Daoy (cell line): Measurements from ENCODE around the gene HUWE1. TPM values are rescaled to one million over a fixed set of nuclear protein-coding genes. Genes with fewer than 3 reads are reported as not detected.
"Not testable (repeated sequence)": the region's sequence is repeated elsewhere in the genome, so short reads cannot be mapped to it uniquely, and the experiment has no call there.

Source experiments
- DNase-seq: peaks from one replicate; pipeline ENCODE4 v3.0.0-alpha.2; 2015; ENCODE audit warnings: low read depth
- total RNA-seq: library from RNA; depleted of rRNA; stranded (reverse); fragments of >200 nt; shearing (Covaris generic); gene quantifications from 2 replicates; pipeline ENCODE4 v1.2.3, GENCODE V29; 2014

HUWE1 gene
- total RNA-seq, 1 experiment from 2014 or later, result 54.1 TPM

DNA sequence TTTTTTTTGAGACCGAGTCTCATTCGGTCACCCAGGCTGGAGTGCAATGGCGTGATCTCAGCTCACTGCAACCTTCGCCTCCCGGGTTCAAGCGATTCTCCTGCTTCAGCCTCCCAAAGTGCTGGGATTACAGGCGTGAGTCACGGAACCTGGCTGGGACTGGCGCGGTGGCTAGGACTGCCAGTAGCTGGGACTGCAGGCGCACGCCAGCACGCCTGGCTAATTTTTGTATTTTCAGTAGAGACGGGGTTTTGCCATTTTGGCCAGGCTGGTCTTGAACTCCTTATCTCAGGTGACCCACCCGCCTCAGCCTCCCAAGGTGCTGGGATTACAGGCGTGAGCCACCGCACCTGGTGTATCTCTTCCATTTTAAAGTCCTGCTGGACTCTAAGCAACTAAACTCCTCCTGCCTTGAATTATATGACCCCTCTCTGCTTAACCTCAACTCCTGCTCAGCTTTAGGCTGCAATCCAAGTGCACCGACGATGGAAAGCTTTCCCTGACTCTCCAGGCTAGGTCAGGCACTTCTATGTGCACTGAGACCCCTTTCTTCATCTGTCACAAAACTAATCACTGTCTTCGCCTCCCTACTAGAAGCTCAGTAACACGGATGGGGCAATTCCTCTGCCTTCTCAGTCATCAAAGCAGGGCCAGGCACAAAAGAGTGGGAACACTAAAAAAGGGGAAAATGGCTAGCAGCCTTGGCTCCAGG lies 155.1 kb downstream of the HUWE1 start:
- DNase-seq, result not testable (repeated sequence)

DNA sequence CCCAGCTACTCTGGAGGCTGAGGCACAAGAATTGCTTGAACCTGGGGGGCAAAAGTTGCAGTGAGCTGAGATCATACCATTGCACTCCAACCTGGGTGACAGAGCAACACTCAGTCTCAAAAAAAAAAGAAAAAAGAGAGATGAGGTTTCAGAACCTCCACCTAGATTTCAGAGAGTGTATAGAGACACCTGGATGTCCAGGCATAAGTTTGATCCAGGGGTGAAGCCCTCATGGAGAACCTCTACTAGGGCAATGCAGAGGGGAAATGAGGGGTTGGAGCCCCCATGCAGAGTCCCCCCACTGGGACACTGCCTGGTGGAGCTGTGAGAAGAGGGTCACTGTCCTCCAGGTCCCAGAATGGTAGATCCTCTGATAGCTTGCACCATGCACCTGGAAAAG lies 159.5 kb downstream of the HUWE1 start:
- no peak for DNase-seq

DNA sequence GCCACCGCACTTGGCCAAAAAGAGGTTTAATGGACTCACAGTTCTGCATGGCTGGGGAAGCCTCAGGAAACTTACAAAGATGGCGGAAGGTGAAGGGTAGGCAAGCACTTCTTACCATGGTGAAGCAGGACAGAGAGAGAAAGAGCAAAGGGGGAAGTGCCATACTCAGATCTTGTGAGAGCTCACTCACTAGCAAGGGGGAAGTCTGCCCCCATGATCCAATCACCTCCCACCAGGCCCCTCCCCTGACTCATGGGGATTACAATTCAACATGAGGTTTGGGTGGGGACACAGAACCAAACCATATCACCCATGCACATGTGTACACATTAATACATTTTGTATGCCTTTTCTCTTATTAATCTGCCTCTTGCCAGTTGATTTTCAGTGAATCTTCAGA lies 175.2 kb downstream of the HUWE1 start:
- no peak for DNase-seq

DNA sequence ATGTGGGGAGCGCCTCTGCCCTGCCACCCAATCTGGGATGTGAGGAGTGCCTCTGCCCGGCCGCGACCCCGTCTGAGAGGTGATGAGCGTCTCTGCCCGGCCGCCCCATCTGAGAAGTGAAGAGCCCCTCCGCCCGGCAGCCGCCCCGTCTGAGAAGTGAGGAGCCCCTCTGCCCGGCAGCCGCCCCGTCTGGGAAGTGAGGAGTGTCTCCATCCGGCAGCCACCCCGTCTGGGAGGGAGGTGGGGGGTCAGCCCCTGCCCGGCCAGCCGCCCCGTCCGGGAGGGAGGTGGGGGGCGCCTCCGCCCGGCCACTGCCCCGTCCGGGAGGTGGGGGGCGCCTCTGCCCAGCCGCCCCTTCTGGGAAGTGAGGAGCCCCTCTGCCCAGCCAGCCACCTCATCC lies 182.5 kb downstream of the HUWE1 start:
- DNase-seq, result not testable (repeated sequence)

DNA sequence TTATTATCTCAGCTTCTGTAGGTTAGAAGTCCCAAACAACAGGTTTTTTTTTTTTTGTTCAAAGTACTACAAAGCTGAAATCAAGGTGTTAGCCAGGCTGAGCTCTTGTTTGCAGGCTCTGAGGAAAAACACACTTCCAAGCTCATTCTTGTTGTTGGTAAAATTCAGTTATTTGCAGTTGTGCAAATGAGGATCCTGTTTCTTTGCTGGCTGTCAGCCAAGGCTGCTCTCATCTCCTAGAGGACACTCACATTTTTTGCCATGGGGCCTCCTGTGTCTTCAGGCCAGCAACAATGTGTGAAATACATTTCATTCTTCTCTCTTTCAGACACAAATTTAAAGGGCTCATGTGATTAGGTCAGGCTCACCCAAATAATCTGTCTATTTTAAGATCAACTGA lies 192.1 kb downstream of the HUWE1 start:
- no peak for DNase-seq

DNA sequence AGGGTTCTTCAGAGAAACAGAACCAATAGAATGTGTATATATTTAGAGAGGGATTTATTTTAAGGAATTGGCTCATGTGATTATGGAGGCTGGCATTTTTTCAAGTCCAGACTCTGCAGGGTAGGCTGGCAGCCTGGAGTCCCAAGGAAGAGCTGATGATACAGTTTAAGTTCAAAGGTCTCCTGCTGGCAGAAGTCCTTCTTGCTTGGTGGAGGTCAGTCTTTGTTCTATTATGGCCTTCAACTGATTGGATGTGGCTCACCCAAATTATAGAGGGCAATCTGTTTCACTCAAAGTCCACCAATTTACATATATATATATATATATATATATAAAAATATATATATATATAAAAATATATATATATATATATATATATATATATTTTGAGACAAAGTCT lies 200.2 kb downstream of the HUWE1 start:
- no peak for DNase-seq

DNA sequence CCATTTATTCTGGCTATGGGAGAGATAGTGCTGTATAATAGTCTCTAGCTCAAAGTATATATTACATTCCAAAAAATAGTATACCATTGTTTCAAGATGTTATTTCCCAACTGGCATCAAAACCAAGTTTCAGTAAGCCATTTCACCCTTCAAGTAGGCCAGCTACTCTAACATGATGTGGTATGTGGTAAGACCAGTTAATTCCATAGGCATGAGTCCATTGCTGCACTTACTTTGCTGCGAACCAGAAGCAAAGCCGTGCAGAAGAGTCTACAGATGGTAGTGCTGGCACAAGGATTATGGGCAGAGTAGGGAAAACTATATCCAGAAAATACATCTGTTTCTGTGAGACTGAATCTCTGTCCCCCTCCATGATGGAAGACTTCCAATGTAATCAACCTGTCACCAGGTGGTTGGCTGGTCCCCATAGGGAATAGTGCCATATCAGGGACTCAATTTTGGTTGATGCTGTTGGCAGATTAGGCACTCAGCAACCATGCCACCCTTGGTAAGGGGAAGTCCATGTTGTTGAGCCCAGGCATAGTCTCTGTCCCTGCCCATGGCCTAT lies 202.6 kb downstream of the HUWE1 start:
- no peak for DNase-seq

DNA sequence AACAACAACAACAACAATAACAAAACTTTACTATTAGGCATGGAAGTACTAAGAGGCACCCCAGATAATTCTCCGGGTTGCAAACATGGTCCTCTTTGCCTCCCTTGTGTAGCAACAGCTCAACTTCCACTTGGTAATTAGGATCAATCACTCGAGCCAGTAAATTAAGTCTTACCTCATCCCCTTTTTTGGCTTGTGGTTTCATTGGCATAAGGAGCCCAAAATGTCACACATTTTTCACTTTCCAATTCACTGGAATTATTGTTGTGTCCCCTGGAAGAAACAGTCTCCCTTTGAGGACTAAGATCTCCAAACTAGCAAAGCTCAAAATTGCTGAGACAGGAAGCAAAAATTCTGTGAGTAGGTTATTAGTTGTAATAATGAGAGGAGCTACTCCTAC lies 203.1 kb downstream of the HUWE1 start:
- no peak for DNase-seq
